Fibroblast of the aortic adventitia (primary cell): ENCODE data around the gene RMND1. TPM values are rescaled to one million over a fixed set of nuclear protein-coding genes. Genes with fewer than 3 reads are reported as not detected.
A peak's percentile ranks its signal among the peaks of the same experiment; 100 is the strongest.

Source experiments
- DNase-seq: peaks from one replicate; pipeline ENCODE4 v3.0.0-alpha.2; 2010; ENCODE audit warnings: low read depth
- H3K4me3 ChIP-seq: 2 replicates; pipeline ENCODE4 v1.5.1; 2011; ENCODE audit warnings: low read depth, mild to moderate bottlenecking, control low read depth, low read length, moderate library complexity
- CTCF ChIP-seq: IDR thresholded peaks from 2 replicates; pipeline ENCODE4 v1.5.1; 2011; ENCODE audit warnings: mild to moderate bottlenecking, low read length, control low read depth, inconsistent platforms; ENCODE audit not compliant: insufficient read depth
- total RNA-seq: library from RNA; depleted of rRNA; stranded (reverse); fragments of >200 nt; gene quantifications from 2 replicates; pipeline ENCODE4 v1.2.3, GENCODE V29; 2012; ENCODE audit warnings: low replicate concordance

RMND1 gene
- total RNA-seq, 1 donor: 36.4 TPM

DNA sequence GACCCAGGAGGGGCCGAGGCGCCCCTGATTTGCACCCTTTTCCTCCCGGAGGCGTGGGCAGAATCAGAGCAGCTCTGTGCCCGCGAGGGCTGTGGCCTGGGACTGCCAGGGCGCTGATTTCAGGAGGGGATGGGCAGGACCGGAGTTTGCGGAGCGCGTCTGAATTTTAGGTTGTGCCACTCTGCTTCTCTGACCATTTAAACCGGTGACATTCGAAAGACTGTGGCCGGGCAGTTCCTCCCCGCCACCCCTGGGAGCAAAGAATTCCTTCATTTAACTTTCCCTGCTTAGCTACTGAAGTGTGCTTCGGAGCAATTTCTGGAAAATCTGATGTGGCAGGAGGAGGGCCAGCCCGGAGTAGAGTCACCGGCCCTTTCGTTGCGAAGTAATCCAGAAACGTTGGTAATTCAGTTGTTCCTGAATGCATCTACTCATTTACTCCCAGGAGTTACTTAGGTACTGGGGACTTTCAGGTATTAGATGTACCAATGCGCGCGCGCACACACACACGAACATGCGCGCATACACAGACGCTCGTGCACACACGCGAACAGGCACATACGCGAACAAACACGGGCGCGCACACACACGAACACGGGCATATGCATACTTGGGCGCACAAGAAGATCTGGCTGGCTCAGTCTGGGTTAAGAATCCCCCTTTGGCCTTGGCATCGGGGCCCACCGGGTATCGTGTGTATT is 42.5 kb upstream of the RMND1 start:
- DNase-seq: peak; percentile 32
- TF ChIP-seq CTCF: no peak

GRCh38 chr6:151493804-151494234 is 41.9 kb upstream of the RMND1 start, which contains the start of gene CCDC170:
TSS of gene CCDC170 (plus strand) at chr6:151494017. CDS start at chr6:151494129, 112 bp downstream.
- TF ChIP-seq CTCF: no peak
- peak within 1 kb of the TSS; percentile 67 for H3K4me3 ChIP-seq
- DNase-seq: no peak

More for the DNA sequence above, 42.5 kb upstream of the RMND1 start:
- H3K4me3 ChIP-seq: peak overlapping the region; percentile 67

- no peak for DNase-seq
- H3K4me3 ChIP-seq: peak overlapping the region; percentile 67
- no peak for TF ChIP-seq CTCF
These were observed 41.4 kb upstream of the RMND1 start for GRCh38 chr6:151493161-151493803.

DNA sequence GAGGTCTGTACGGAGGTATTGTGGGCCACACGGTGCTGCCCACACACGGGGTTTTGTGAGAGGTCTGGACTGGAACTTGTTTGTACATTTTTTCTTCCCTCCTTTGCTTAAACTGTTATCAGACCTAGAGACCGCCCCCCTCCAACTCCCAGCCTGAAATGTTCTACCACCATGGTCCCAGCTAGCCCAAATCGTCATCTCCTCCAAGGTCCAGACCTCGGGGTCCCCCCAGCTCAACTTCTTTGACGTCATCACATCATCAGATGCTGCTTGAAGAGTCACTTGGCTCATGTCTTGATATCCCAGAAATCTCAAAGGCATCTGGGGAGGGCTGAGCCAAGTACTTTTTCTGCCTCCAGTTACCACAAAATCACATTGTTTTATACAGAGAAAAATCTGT is 39.1 kb upstream of the RMND1 start:
- H3K4me3 ChIP-seq: no peak overlapping the region
- DNase-seq: no peak

GRCh38 chr6:151488226-151488625 is 36.3 kb upstream of the RMND1 start:
- H3K4me3 ChIP-seq: no peak overlapping the region
- peak; percentile 16 for DNase-seq
- TF ChIP-seq CTCF: no peak

More for the DNA sequence above, 39.1 kb upstream of the RMND1 start:
- no peak for TF ChIP-seq CTCF

- no peak for DNase-seq
- no peak overlapping the region for H3K4me3 ChIP-seq
- no peak for TF ChIP-seq CTCF
These were observed 32.1 kb upstream of the RMND1 start for GRCh38 chr6:151483994-151484393.
